ENCODE results near the gene KRTAP10-8. TPM values are rescaled to one million over a fixed set of nuclear protein-coding genes. Genes with fewer than 3 reads are reported as not detected.

The KRTAP10-8 gene
- total and polyA plus RNA-seq, 2 of the 4 experiments (the other 2 are of a cell fraction): not detected

DNA sequence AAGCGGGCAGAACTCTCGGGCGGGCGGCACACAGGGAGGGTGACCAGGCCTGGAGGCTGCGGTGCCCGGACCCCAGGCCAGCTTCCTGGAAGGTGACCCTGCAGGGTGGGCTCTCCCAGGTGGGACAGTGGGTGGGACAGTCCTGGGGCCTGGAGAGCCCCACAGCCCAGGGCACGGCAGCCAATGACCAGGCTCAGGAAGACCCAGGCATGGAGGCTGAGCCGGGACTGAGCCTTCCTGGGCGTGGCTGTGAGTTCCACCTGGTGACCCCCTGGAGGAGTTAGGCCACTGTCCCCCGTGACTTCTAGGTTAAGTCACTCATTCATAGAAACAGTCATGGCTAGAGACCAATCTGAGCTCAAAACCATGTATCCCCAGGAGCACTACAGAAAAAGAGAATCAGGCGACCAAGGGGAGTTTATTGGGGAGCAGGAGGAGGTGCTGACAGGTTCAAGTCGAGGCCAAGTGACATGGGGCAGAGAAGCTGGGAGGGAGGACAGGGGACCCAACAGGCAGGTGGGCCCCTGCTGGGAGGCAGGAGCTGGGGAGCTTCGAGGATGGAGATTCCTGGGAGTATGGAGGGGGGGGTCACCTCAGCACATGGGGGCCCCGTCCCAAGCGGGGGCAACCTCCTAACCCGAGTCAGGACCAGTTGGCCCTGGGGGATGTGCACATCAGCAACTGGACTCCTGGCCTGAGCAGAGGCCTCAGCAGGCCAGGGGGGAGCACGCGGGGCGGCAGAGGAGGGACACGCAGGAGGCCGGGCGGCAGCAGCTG is 32.6 kb upstream of the KRTAP10-8 start:
- dilution Hi-C loops (cut with HindIII; ENCODE audit: low sequenced_read_pairs, unreplicated experiment) (no loop called here), intact Hi-C loops (cut with micrococcal nuclease) (no loop called here), in situ Hi-C loops (cut with MboI; ENCODE audit: low sequenced_read_pairs) (no loop called here)
- H3K4ac ChIP-seq (ENCODE audit: low read depth, low read length): no peak overlapping the region
- no peak overlapping the region for H3K18ac ChIP-seq (ENCODE audit: low read depth, low read length)
- no peaks in the 10 kb centered on the region for H3K9me1 ChIP-seq (ENCODE audit: insufficient read depth, low read length)
- TF ChIP-seq RFX5 (IDR thresholded peaks at IDR 0.05; ENCODE audit: low read depth, low read length) (no peak), CEBPB (IDR thresholded peaks at IDR 0.05; ENCODE audit: low read depth, low read length) (no peak), CHD1 (IDR thresholded peaks at IDR 0.05; ENCODE audit: low read depth, low read length) (no peak), NFE2L2 (IDR thresholded peaks at IDR 0.05; ENCODE audit: low read depth, low read length) (no peak), POLR2A (IDR thresholded peaks at IDR 0.05; ENCODE audit: low read depth, low read length) (no peak), MXI1 (IDR thresholded peaks at IDR 0.05; ENCODE audit: borderline replicate concordance, low read depth, low read length) (no peak)
- TF ChIP-seq, protein P1, sequence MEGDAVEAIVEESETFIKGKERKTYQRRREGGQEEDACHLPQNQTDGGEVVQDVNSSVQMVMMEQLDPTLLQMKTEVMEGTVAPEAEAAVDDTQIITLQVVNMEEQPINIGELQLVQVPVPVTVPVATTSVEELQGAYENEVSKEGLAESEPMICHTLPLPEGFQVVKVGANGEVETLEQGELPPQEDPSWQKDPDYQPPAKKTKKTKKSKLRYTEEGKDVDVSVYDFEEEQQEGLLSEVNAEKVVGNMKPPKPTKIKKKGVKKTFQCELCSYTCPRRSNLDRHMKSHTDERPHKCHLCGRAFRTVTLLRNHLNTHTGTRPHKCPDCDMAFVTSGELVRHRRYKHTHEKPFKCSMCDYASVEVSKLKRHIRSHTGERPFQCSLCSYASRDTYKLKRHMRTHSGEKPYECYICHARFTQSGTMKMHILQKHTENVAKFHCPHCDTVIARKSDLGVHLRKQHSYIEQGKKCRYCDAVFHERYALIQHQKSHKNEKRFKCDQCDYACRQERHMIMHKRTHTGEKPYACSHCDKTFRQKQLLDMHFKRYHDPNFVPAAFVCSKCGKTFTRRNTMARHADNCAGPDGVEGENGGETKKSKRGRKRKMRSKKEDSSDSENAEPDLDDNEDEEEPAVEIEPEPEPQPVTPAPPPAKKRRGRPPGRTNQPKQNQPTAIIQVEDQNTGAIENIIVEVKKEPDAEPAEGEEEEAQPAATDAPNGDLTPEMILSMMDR (conservative IDR thresholded peaks at IDR 0.05; ENCODE audit: low read depth, low read length): no peak
- TF ChIP-seq, protein P2, sequence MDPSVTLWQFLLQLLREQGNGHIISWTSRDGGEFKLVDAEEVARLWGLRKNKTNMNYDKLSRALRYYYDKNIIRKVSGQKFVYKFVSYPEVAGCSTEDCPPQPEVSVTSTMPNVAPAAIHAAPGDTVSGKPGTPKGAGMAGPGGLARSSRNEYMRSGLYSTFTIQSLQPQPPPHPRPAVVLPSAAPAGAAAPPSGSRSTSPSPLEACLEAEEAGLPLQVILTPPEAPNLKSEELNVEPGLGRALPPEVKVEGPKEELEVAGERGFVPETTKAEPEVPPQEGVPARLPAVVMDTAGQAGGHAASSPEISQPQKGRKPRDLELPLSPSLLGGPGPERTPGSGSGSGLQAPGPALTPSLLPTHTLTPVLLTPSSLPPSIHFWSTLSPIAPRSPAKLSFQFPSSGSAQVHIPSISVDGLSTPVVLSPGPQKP (IDR thresholded peaks at IDR 0.05; ENCODE audit: borderline replicate concordance, low read depth, low read length): no peak
- H4K20me1 ChIP-seq (ENCODE audit: insufficient read depth, low read length): no peaks in the 10 kb centered on the region
- H3K23ac ChIP-seq (ENCODE audit: low read depth, low read length): no peak overlapping the region
- H3K56ac ChIP-seq (ENCODE audit: extremely low read depth, insufficient read depth, low read length): no peak overlapping the region
- ATAC-seq (ENCODE audit: low read depth) (no peak), DNase-seq (no peak)
- H2BK20ac ChIP-seq (ENCODE audit: low read depth, low read length): no peak overlapping the region
- H3K9ac ChIP-seq (ENCODE audit: low read depth, low read length): no peak overlapping the region
- no peak overlapping the region for H4K91ac ChIP-seq (ENCODE audit: insufficient read depth, low read depth, low read length)
- no peak overlapping the region for H2AK9ac ChIP-seq (replicated peaks; ENCODE audit: low read depth, low read length, poor library complexity)
- no peak overlapping the region for H3K27ac ChIP-seq (ENCODE audit: insufficient read depth, low read length)
- no peak overlapping the region for H2AK5ac ChIP-seq (ENCODE audit: low read depth, low read length)
- H2BK120ac ChIP-seq (ENCODE audit: low read depth, low read length): no peak overlapping the region
- H2BK15ac ChIP-seq (ENCODE audit: low read depth, low read length): no peak overlapping the region
- no peak overlapping the region for H3K4me3 ChIP-seq (ENCODE audit: insufficient read depth, low read depth, low read length)
- no peak overlapping the region for H3K14ac ChIP-seq (replicated peaks; ENCODE audit: low read depth, low read length)
- BruUV-seq (replicated peaks): no TSS peak
- WGBS, 2 experiments (ENCODE audit: extremely low coverage in 2 of 2, insufficient read length in 1 of 2): 20% methylated on average over 1 of the region's 22 CpGs; no CpG with 5 or more reads in 1 of the 2 experiments
- no peaks in the 10 kb centered on the region for H3K79me1 ChIP-seq (ENCODE audit: low read depth in 1 of 2, low read length in 2 of 2)
- no peak overlapping the region for H4K5ac ChIP-seq (ENCODE audit: low read depth, low read length)
- no peak overlapping the region for H3K4me2 ChIP-seq (ENCODE audit: low read depth, low read length)
- no peaks in the 10 kb centered on the region; the same call in 1 of the 2 replicates for H3K27me3 ChIP-seq (ENCODE audit: control insufficient read depth, insufficient read depth, low read length)
- ChIA-PET CTCF (no interaction called here), POLR2A (ENCODE audit: unreplicated experiment) (no interaction called here)
- H2BK5ac ChIP-seq (ENCODE audit: low read depth, low read length, poor library complexity, severe bottlenecking): no peak overlapping the region
- no peaks in the 10 kb centered on the region for H3K4me1 ChIP-seq (ENCODE audit: control insufficient read depth, insufficient read depth, low read length)
- peaks cover 11% of the 10 kb centered on the region for H3K9me3 ChIP-seq (ENCODE audit: control insufficient read depth, insufficient read depth, low read length)
- no peaks in the 10 kb centered on the region for H3K36me3 ChIP-seq (ENCODE audit: control insufficient read depth, insufficient read depth, low read length)
- no peak overlapping the region for H2AFZ ChIP-seq (replicated peaks; ENCODE audit: low read length, poor library complexity)
- no peak overlapping the region for H4K8ac ChIP-seq (ENCODE audit: low read depth in 2 of 2, low read length in 2 of 2)

Data from IMR-90 (cell line).